K562 (cell line): ENCODE results near the gene ZFAND3. TPM values are rescaled to one million over a fixed set of nuclear protein-coding genes. Genes with fewer than 3 reads are reported as not detected.

Experiments used
- ATAC-seq: fragments of 200-7000 bp; cut with Tn5 transposase; 3 replicates; pipeline ENCODE4 v1.9.1; 2020; ENCODE audit warnings: moderate library complexity
- BruUV-seq: library from RNA; stranded (reverse); fragments of 400-500 nt; replicated peaks from 2 replicates; lab custom pipeline; 2021; lab: Mats Ljungman, UMichigan
- CTCF ChIA-PET: fragments of 300-600 bp; formaldehyde crosslinking; extraction: SDS; loops from one replicate; lab custom pipeline; 2021; ENCODE audit warnings: low intra/inter-chr PET ratio; lab: Yijun Ruan, JAX
- POLR2A ChIA-PET: fragments of 300-600, 350-650 bp; sonication (Branson Sonifier 250); formaldehyde crosslinking; extraction: SDS; loops from one replicate; lab custom pipeline; 2021; ENCODE audit warnings: antibody characterized with exemption, inconsistent platforms; lab: Yijun Ruan, JAX
- DNase-seq, 4 experiments: peaks; one replicate each; pipeline versions ENCODE4 v3.0.0 to v3.0.0-alpha.2; 2011 to 2018; ENCODE audit warnings: low spot score in 3 of 4, mixed read lengths in 3 of 4; ENCODE audit errors: extremely low read depth in 1 of 4
- FAIRE-seq: peaks from 2 replicates; lab custom pipeline; 2011; peaks lifted over from hg19 to GRCh38; lab: Jason Lieb, UNC
- H2AFZ ChIP-seq: 2 replicates; pipeline ENCODE4 v1.6.0; 2011; ENCODE audit warnings: low read depth, low read length, control low read depth, inconsistent platforms
- H3K27ac ChIP-seq: fragments of 200-600 bp; 3 replicates; pipeline ENCODE4 v1.8.0; 2011; ENCODE audit warnings: low read depth, mild to moderate bottlenecking, control low read depth, inconsistent platforms, low read length, moderate library complexity, mixed read lengths; ENCODE audit errors: extremely low read depth
- H3K27me3 ChIP-seq, 2 experiments: fragments of 300-600 bp in 1 of 2; 2 replicates in 1 of 2; 3 replicates in 1 of 2; pipeline versions ENCODE4 v1.6.0 to v1.8.0; 2011; ENCODE audit warnings: inconsistent platforms in 2 of 2, low read length in 2 of 2, mild to moderate bottlenecking in 1 of 2, mixed read lengths in 1 of 2, moderate library complexity in 1 of 2; ENCODE audit not compliant: control insufficient read depth in 2 of 2, insufficient read depth in 2 of 2
- H3K36me3 ChIP-seq: fragments of 300-600 bp; 3 replicates; pipeline ENCODE4 v1.8.0; 2011; ENCODE audit warnings: mild to moderate bottlenecking, low read length, inconsistent platforms; ENCODE audit not compliant: control insufficient read depth, insufficient read depth
- H3K4me1 ChIP-seq, 2 experiments: fragments of 200-600 bp in 1 of 2; replicated peaks in 1 of 2; 2 replicates in 1 of 2; 3 replicates in 1 of 2; pipeline versions ENCODE4 v1.5.1 to v1.8.0; 2011; ENCODE audit warnings: inconsistent platforms in 2 of 2, low read length in 2 of 2, mild to moderate bottlenecking in 1 of 2, mixed read lengths in 1 of 2, moderate library complexity in 1 of 2; ENCODE audit not compliant: control insufficient read depth in 2 of 2, insufficient read depth in 2 of 2
- H3K4me2 ChIP-seq: 2 replicates; pipeline ENCODE4 v1.6.1; 2011; ENCODE audit warnings: low read length, control low read depth, inconsistent platforms, mixed read lengths; ENCODE audit not compliant: insufficient read depth
- H3K4me3 ChIP-seq: fragments of 200-600 bp; sonication (generic), shearing (Covaris generic); 2 replicates; pipeline ENCODE4 v1.5.1; 2016; ENCODE audit warnings: control low read depth, inconsistent platforms
- H3K79me2 ChIP-seq: fragments of 200-600 bp; 3 replicates; pipeline ENCODE4 v1.8.0; 2011; ENCODE audit warnings: low read length, inconsistent platforms; ENCODE audit not compliant: control insufficient read depth, insufficient read depth
- H3K9ac ChIP-seq, 2 experiments: 2 replicates each; pipeline versions ENCODE4 v1.6.0 to v1.6.1; 2011; ENCODE audit warnings: low read depth in 2 of 2, low read length in 2 of 2, control low read depth in 1 of 2, inconsistent platforms in 1 of 2, mild to moderate bottlenecking in 1 of 2, mixed read lengths in 1 of 2; ENCODE audit not compliant: insufficient read depth in 1 of 2
- H3K9me1 ChIP-seq: one replicate; pipeline ENCODE4 v1.6.0; 2011; ENCODE audit warnings: inconsistent platforms, mild to moderate bottlenecking, low read length, moderate library complexity; ENCODE audit not compliant: control insufficient read depth, insufficient read depth
- H3K9me3 ChIP-seq: replicated peaks from 2 replicates; pipeline ENCODE4 v1.5.1; 2011; ENCODE audit warnings: low read depth, low read length, inconsistent platforms; ENCODE audit not compliant: control insufficient read depth, insufficient read depth
- H4K20me1 ChIP-seq: replicated peaks from 2 replicates; pipeline ENCODE4 v1.6.1; 2011; ENCODE audit warnings: low read length, inconsistent platforms, mixed read lengths; ENCODE audit not compliant: control insufficient read depth, insufficient read depth
- CEBPB ChIP-seq: fragments of 450-650 bp; IDR thresholded peaks from 2 replicates; pipeline ENCODE4 v1.6.1; 2016; ENCODE audit warnings: missing genetic modification characterization, missing compliant biosample characterization
- ELF4 ChIP-seq: fragments of 450-650 bp; formaldehyde crosslinking; IDR thresholded peaks from 2 replicates; pipeline ENCODE4 v1.4.0; 2022; ENCODE audit warnings: missing genetic modification characterization
- GATA2 ChIP-seq: sonication (generic); formaldehyde crosslinking; IDR thresholded peaks from 2 replicates; pipeline ENCODE4 v1.4.0; 2020; ENCODE audit warnings: mild to moderate bottlenecking, missing genetic modification reagents
- LCOR ChIP-seq: sonication (generic); formaldehyde crosslinking; IDR thresholded peaks from 2 replicates; pipeline ENCODE4 v1.8.0; 2022; ENCODE audit warnings: mild to moderate bottlenecking, missing genetic modification reagents
- MEIS2 ChIP-seq: fragments of 450-650 bp; IDR thresholded peaks from 2 replicates; pipeline ENCODE4 v1.6.1; 2014; ENCODE audit warnings: mild to moderate bottlenecking; ENCODE audit not compliant: partially characterized antibody
- PHB2 ChIP-seq: fragments of 450-650 bp; IDR thresholded peaks from 2 replicates; pipeline ENCODE4 v1.6.1; 2017; ENCODE audit warnings: low read depth
- RFX7 ChIP-seq: fragments of 250-450 bp; sonication (Bioruptor Pico); IDR thresholded peaks from 2 replicates; pipeline ENCODE4 v1.5.1; 2021; ENCODE audit warnings: mild to moderate bottlenecking
- SMARCC2 ChIP-seq: fragments of 450-650 bp; IDR thresholded peaks from 2 replicates; pipeline ENCODE4 v1.6.1; 2017; ENCODE audit warnings: antibody characterized with exemption, moderate library complexity, mild to moderate bottlenecking, low read depth
- ZNF75A ChIP-seq: fragments of 450-650 bp; formaldehyde crosslinking; IDR thresholded peaks from 2 replicates; pipeline ENCODE4 v1.4.0; 2020; ENCODE audit warnings: mild to moderate bottlenecking
- ZZZ3 ChIP-seq: fragments of 450-650 bp; IDR thresholded peaks from 2 replicates; pipeline ENCODE4 v1.6.1; 2016; ENCODE audit warnings: antibody characterized with exemption, mild to moderate bottlenecking, moderate library complexity
- in situ Hi-C: fragments of 300-500 bp; cut with MboI; formaldehyde crosslinking; loops from 4 replicates; pipeline ENCODE4 v1.15.0; 2018; ENCODE audit warnings: inconsistent platforms, mixed read lengths
- intact Hi-C: fragments of 100-400 bp; cut with micrococcal nuclease; formaldehyde crosslinking; loops from 2 replicates; pipeline ENCODE4 v1.14.2; 2022
- polyA plus RNA-seq, 8 experiments: library from polyadenylated mRNA; depleted of rRNA in 4 of 8; stranded (reverse) in 5 of 8; unstranded in 3 of 8; fragments of >200 nt; fragmentation: Nextera tagmentation in 2 of 8; fragmentation: Illumina TruSeq in 1 of 8; extraction: Ambion mirVana in 2 of 8; extraction: Trizol in 1 of 8; gene quantifications; 2 replicates each; pipeline versions ENCODE4 v1.2.1 to v1.2.3, GENCODE V29; 2011 to 2014; ENCODE audit warnings: inconsistent platforms in 1 of 8, missing spikeins in 1 of 8
- total RNA-seq, 7 experiments: library from RNA; depleted of rRNA in 6 of 7; stranded (reverse); fragments of >200 nt in 6 of 7; fragmentation: Illumina TruSeq in 2 of 7; extraction: Trizol in 2 of 7; gene quantifications; 2 replicates each; pipeline versions ENCODE4 v1.2.1 to v1.2.3, GENCODE V29; 2011 to 2021; ENCODE audit warnings: low replicate concordance in 1 of 7

Gene ZFAND3
- total and polyA plus RNA-seq, 9 of the 15 experiments (the other 6 are each of a cell fraction or from before 2014, with no cell fraction given): 0.81 to 26.6 (median 11.8) TPM

DNA sequence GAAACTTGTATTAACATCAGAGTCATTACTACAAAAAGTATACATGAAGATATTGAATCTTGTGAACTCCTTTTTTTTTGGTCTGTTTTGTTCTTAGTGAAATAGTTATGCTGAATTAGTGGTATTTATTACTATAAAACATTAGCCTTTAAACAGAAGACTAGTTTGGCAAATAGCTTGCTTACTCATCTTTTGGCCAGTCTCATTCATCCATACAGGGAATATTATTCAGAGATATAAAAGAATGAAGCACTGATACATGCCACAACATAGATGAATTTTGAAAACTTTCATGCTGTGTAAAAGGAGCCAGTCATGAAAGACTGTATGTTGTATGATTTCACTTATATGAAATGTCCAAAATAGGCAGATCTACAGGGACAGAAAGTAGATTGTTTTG, 205.9 kb downstream of the ZFAND3 start:
- ChIA-PET CTCF (no interaction called here), POLR2A (no interaction called here)
- no peak overlapping the region for H3K4me3 ChIP-seq
- H4K20me1 ChIP-seq: no peaks in the 10 kb centered on the region
- no peak overlapping the region for H3K27ac ChIP-seq
- H3K79me2 ChIP-seq: no peaks in the 10 kb centered on the region
- TF ChIP-seq CEBPB (tag): no peak
- no peak for TF ChIP-seq LCOR (CRISPR knock-in tag)
- no peak for TF ChIP-seq ELF4
- no peak for TF ChIP-seq ZZZ3
- no peak for TF ChIP-seq PHB2
- no peak for TF ChIP-seq SMARCC2
- no peak for TF ChIP-seq ZNF75A
- TF ChIP-seq GATA2 (CRISPR knock-in tag): no peak
- no peak for TF ChIP-seq MEIS2
- TF ChIP-seq RFX7 (CRISPR knock-in tag): no peak
- H3K9me3 ChIP-seq: peaks cover 3% of the 10 kb centered on the region; the same call in 1 of the 2 replicates
- H3K27me3 ChIP-seq: no peaks in the 10 kb centered on the region
- in situ Hi-C loops (no loop called here), intact Hi-C loops (loop anchor here (10.0 kb wide), 1 partner anchor 469 kb away; no protein-coding TSS in a partner anchor)
- H3K9me1 ChIP-seq: no peaks in the 10 kb centered on the region
- no peak overlapping the region for H3K4me2 ChIP-seq
- no TSS peak for BruUV-seq
- ATAC-seq (no peak), DNase-seq (no peak), FAIRE-seq (no peak)
- H2AFZ ChIP-seq: no peak overlapping the region
- H3K36me3 ChIP-seq: no peaks in the 10 kb centered on the region
- no peaks in the 10 kb centered on the region for H3K4me1 ChIP-seq
- no peak overlapping the region for H3K9ac ChIP-seq
